ACHN (cell line): ENCODE results near the gene ITIH4.

Experiments
- DNase-seq: peaks from one replicate; pipeline ENCODE4 v3.0.0-alpha.2; 2015
- in situ Hi-C: cut with HindIII; loops from 2 replicates; pipeline ENCODE4 v1.10.0; 2017; ENCODE audit warnings: low sequenced_read_pairs, low pct_ligation_motif_present, low pct_unique_long_range_greater_than_20kb

Gene ITIH4

DNA sequence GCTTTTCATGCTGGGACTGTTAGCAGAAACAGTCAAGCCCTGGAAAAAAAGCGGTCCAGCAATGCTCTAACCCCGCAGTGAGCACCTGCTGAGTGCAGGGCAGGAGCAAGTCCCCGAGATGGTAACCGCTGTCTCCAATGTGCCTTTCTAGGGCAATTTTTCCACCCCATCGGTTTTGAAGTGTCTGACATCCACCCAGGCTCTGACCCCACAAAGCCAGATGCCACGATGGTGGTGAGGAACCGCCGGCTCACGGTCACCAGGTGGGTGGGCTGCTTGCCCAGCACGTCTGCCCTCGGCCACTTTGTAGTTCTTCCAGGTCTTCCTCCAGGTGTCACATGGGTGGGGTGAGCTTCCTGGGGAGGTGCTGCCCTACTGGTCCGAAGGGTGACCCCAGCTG is 39.1 kb downstream of the ITIH4 start:
- DNase-seq = no peak
- in situ Hi-C loops = no loop called here

DNA sequence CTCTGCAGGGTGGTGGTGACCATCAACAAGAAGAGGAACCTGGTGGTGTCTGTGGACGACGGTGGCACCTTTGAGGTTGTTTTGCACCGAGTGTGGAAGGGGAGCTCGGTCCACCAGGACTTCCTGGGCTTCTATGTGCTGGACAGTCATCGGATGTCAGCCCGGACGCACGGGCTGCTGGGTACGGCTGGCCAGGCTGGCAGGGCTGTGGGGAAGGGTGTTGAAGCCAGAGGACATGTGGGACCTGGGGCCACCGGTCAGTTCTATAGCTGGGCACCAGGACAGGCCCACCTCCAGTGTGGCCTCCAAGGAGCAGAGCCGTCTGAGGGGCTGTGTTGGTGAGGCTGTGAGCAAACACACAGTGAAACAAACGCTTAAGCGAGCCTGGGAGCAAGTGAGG is 39.7 kb downstream of the ITIH4 start:
- in situ Hi-C loops = no loop called here
- no peak for DNase-seq

DNA sequence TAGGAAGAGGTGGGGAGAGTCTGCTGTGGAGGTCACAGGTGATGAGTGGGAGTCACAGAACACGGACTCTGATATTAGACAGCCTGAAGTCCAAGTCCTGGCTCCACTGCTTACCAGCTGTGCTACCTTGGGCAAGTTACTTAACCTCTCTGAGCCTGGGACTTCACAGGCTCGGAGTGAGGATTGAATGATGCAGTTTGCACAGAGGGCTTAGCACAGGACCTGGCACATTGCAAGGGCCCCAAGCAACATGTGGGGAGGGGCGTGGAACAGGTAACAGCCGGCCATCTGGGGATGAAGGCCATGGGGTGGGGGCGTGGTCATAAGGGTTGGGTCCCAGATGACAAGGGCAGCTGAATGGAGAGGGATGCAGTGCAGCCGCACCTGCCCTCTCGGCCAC is 40.1 kb downstream of the ITIH4 start:
- DNase-seq = no peak
- in situ Hi-C loops = no loop called here

DNA sequence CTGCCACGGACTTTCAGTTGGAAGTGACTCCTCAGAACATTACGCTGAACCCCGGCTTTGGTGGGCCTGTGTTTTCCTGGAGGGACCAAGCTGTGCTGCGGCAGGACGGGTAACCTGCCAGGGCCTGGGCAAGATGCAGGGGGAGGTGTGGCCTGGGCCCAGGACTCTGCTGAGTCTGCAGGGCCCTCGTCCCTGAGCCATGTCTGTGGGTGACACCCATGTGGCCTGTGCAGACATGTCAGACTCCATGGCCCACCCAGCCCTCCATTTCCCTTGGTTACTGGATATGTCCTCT is 40.8 kb downstream of the ITIH4 start:
- in situ Hi-C loops = no loop called here
- DNase-seq = no peak

DNA sequence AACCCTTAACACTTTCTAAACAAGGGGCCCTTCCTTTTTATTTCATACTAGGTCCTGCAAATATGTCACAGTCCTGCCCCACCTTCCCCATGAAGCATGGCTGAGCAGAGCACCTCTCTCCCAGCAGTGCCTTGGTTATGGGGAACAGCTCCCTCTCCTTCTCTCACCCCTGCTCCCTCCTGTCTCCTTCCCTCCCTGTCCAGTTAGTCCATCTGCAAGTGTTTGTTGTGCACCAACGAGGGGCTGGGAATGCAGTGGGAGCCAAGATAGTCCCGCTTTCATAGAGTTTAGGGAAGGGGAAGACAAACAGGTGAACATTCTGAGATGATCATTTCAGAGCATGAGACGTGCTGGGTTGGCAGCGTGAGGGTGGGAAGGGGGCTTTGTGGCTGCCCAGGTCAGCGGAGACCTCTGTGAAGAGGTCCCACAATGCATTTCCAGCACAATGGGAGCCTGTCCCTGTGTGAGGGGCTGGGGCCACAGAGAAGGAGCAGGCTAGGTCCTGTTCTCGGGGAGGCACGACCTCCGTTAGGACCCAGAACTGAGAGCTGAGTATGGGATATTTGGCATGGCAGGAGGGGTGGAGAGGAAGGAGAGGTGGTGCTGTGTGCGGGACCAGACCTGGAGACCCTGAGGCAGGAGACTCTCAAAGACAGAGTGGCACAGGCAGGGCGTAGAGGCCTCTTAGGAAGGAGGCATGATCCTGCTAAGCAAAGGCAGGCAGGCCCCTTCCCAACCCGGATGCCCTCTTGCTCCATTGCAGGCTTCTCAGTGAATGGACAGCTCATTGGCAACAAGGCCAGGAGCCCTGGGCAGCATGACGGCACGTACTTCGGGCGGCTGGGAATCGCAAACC is 41.4 kb downstream of the ITIH4 start:
- DNase-seq = no peak
- in situ Hi-C loops = no loop called here

DNA sequence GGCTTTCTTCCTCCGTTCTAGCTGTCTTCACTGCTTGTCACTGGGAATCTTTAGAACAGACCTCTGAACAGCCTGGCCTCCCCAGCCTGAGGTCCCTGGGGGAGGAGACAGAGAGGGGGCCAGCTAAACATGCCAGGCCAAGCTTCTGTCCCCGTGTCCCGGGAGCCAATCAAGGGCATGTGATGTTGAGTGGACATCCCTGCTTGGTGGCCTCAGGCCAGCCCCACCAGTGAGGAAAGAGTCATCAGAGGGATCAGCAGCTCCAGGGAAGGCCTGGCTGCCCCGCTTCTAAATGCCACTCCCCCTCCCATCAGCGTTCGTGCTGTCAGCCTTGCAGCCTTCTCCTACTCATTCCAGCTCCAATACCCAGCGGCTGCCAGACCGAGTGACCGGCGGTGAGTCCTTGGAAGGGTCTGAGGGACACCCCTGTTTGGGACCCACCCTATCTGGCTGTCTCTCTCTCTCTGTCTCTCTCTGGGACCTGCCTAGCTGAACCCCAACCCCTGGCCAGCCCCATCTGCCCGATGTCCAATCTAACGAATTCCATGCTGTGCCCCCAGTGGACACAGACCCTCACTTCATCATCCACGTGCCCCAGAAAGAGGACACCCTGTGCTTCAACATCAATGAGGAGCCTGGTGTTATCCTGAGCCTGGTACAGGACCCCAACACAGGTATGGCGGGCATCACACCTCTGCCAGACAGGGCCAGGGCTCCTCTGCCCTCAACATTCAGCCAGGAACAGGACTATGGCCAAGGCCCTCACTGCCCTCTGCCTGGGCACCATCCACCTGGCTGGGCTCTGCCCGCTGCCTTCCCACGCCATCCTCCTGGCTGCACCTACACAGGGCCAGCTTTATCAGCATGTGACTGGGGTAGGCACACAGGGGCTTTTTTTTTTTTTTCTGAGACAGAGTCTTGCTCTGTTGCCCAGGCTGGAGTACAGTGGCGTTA is 42.5 kb downstream of the ITIH4 start:
- no peak for DNase-seq
- in situ Hi-C loops = no loop called here

DNA sequence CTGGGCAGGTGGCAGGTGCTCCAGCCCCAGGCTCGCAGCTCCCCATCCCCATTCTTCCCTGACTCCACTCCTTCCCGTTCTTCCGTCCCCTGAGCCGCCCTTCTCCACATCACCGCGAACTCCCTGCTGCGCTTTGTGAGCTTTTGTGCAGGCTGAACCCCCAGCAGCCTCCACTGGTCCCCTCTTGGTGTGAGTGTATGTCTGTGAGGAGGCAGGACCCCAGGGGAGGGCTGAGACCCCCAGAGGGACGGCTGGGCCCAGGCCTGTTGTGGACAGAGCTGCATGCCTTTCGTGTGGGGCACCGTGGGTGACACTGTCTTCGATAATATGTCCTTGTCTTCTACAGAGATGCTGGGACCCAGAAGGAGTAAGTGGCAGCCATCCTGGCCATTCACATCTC is 43.2 kb downstream of the ITIH4 start:
- no peak for DNase-seq
- in situ Hi-C loops = no loop called here

DNA sequence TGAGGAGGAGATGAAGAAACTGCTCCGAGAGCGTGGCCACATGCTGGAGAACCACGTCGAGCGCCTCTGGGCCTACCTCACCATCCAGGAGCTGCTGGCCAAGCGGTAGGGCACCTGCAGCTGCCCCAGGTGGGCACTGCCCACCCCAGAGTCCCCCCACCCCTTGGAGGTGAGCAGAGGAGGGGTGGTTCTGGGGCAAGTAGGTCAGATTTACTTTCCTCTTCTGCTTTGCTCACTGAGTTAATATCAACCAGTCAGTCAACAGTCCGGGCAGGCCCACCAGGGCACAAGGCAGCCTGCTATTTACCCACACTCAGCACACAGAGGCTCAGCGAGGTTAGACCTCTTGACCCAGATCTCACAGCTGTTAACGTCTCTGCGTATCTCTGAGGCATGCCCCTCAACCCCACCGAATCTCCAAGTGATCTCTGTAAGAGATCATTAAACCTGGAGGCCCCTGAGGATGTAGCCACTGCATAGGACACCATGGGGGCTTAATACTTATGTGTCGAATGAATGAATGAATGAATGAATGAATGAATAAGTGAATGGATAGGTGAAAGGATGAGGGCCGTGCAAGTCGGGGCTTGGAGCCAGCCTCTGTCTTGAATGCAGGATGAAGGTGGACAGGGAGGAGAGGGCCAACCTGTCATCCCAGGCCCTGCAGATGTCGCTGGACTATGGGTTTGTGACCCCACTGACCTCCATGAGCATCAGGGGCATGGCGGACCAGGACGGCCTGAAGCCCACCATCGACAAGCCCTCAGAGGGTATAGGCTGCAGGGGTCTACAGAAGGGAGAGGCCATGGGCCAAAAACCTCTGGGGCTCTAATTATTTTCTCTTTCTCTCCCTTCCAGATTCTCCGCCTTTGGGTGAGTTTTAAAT is 43.9 kb downstream of the ITIH4 start:
- no peak for DNase-seq
- in situ Hi-C loops = no loop called here

DNA sequence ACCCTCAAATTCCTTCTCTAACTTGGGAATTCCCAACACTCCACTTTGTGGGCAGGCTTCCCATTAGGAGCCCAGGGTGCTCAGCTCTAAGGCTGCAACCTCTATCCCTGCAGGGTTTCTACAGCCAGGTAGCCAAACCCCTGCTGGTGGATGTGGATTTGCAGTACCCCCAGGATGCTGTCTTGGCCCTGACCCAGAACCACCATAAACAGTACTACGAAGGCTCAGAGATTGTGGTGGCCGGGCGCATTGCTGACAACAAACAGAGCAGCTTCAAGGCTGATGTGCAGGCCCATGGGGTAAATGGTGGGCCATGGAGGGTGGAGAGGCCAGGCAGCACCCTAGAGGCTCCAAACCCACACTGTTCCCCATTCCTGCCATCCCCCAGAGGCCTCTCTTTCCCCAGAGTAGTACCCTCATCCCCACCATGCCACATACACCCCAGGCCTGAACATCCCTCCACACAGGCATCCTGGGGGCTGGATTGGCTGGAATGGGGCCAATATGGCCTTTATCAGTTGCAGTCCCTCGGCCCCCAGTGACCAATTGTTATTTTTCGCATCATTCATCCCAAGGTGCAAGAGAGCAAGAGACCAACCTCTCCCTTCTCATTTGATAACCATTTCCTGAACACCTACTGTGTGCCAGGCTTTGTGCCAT is 45.4 kb downstream of the ITIH4 start:
- in situ Hi-C loops = no loop called here
- no peak for DNase-seq

DNA sequence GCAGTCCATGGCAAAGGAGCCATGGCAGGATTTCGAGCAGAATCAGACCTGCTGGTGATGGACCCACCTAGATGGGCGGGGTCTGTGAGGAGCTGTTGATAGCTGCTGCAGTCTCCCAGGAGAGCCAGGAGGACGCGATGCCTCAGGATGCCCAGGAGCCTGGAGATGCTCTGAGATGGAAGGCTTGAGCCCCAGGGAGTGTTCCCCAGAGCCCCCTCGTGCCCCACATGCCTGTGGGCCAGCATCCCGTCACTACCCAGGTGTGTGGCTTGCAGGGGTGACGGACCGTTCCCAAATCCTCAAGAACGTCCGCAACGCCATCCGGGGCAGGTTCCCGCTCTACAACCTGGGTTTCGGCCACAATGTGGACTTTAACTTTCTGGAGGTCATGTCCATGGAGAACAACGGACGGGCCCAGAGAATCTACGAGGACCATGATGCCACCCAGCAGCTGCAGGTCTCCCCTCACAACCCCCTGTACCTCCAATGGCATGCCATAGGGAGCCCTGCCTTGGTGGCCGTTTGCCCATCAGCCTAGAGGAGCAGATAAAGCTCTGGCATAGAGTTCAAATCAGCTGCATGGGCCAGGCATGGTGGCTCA is 46.4 kb downstream of the ITIH4 start:
- no peak for DNase-seq
- in situ Hi-C loops = no loop called here

DNA sequence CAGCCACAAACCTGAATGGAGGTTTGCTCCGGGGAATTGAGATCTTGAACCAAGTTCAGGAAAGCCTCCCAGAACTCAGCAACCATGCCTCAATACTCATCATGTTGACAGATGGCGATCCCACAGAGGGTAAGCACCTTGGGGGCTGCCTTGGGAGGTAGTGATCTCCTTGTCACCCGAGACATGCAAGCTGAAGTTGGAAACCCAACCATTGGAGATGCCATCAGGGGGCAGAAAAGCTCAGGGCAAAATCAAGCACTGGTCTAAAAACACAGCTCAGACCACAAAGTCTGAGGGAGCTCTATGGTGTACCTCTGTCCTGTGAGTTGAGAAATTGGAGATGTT is 47.3 kb downstream of the ITIH4 start:
- no peak for DNase-seq
- in situ Hi-C loops = no loop called here

DNA sequence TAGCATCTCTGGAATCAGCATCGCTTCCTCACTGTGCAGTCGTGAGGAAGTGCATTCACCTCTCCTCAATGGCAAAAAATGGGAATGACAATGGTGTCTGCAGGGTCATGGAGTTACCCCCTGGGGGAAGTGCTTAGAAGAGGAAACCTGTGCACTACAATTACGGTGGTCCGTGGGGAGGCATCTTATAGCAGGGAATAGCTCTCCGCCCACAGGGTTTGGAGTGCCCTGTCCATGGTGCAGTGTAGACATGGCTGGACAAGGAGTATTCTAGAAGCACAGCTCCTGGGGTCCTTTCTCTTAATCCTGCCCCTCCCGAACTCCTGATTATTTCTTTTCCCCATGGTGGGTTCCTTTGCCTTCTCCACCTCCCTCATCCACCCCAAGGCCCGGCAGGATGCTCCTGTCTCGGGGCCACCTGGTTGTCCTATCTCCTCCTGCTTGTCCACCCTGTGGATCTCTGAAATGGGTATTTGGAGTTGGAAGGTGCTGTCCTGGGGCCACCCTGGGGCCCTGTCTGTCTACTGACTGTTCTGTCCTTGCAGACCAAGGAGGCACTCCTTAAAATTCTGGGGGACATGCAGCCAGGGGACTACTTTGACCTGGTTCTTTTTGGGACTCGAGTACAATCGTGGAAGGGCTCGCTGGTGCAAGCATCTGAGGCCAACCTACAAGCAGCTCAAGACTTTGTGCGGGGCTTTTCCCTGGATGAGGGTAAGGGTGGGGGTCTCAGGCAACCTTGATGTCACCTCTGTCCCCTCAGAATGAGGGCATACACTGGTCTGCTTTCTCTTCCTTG is 47.9 kb downstream of the ITIH4 start:
- DNase-seq = no peak
- in situ Hi-C loops = no loop called here

DNA sequence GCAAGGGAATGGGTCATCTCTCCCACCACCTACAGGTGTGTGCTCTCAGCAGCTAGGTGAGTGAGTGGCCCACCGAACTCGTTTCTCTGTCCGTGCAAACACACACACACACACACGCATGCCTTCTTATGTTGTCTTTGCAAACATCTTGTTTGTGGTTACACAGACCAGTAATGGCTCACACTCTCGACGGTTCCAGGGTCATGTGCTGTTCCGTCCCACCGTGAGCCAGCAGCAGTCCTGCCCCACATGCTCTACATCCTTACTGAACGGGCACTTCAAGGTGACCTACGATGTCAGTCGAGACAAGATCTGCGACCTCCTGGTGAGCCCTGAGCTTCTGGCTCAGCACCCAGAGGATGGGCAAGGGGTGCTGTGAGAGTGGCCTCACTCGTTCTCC is 48.7 kb downstream of the ITIH4 start:
- DNase-seq = no peak
- in situ Hi-C loops = no loop called here

DNA sequence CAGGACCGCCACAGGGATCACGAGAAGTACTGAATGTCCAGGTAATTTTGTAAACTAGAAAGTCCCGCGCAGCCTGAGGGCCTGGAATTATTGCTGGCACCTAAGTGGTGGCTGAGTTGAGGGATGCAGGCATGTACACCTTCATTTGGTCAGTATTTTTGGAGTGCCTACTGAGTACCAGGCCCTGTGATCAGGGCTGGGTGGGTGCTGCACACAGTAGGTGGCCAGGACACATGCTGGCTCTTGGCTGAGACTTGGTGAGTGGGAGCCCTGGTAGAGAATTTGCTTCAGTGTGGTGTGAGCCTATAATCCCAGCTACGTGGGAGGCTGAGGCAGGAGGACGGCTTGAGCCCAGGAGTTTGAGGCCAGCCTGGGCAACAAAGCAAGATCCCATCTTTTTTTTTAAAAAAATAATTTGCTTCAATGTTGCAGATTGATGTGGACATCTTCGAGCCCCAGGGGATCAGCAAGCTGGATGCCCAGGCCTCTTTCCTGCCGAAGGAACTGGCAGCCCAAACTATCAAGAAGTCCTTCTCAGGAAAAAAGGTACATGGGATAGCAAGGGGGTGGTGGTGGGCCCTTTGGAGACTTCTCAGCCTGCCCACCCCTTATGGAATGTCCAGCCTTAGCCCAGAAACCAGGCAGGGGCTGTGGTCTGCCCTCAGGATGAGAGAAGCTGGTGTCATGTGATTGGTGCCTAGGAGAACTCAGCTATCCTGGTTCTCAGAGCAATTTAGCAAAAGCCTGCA is 50.5 kb downstream of the ITIH4 start:
- in situ Hi-C loops = no loop called here
- no peak for DNase-seq

DNA sequence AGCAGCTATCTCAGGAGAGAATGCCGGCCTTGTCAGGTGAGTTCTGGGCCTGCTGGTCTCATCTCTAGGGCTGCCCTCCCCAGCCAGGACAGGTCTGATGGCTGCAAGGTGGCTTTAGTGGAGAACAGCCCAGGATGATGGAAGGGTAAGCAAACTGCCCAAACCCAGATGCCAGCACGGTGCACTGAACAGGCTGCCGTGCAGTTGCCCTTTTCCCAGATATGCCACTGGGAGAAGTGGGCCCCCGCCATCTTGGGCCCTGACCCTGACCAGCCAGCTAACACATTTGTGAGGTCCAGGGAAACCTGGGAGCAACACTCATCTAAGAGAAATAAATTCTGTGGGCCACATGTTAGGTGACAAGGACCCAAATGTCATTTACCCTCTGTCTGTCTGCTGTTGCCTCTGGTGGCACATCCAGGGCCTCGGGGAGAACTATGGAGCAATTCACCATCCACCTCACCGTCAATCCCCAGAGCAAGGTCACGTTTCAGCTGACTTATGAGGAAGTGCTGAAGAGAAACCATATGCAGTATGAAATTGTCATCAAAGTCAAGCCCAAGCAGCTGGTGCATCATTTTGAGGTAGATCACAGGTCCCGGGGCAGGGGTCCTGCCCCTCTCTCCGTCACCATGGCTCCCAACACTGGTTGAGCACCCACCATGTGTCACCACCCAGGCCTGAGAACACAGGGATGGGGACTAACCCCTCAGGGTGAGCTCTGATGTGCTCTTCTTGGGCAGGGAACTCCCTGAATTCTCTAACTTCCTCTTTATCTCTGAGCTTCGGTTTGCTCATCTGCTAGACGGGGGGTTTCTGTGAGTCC is 51.2 kb downstream of the ITIH4 start:
- no peak for DNase-seq
- in situ Hi-C loops = no loop called here
